Natural killer cell (primary cell): Measurements from ENCODE around the gene IFNL1. TPM values are rescaled to one million over a fixed set of nuclear protein-coding genes. Genes with fewer than 3 reads are reported as not detected.

Experiments used
- ATAC-seq, 3 donors: fragments of 150-1000 bp in 2 of 3; fragments of 200-7000 bp in 1 of 3; cut with Tn5 transposase; 1 replicate in 1 of 3; 2 replicates in 2 of 3; pipeline ENCODE4 v1.10.0; 2021; ENCODE audit warnings: mild to moderate bottlenecking in 2 of 3, moderate library complexity in 2 of 3
- DNase-seq, 2 donors: peaks; one replicate each; pipeline versions ENCODE4 v3.0.0 to v3.0.0-alpha.2; 2013 to 2021; ENCODE audit warnings: mixed read lengths in 1 of 2
- H3K27ac ChIP-seq: one replicate; pipeline ENCODE4 v1.5.1; 2013; ENCODE audit warnings: mild to moderate bottlenecking, low read length
- H3K27me3 ChIP-seq: one replicate; pipeline ENCODE4 v1.6.1; 2013; ENCODE audit warnings: low read length; ENCODE audit not compliant: control insufficient read depth, insufficient read depth
- H3K36me3 ChIP-seq: one replicate; pipeline ENCODE4 v1.6.1; 2013; ENCODE audit warnings: low read length; ENCODE audit not compliant: control insufficient read depth, insufficient read depth
- H3K4me1 ChIP-seq: one replicate; pipeline ENCODE4 v1.6.1; 2013; ENCODE audit warnings: low read length; ENCODE audit not compliant: control insufficient read depth, insufficient read depth
- H3K4me3 ChIP-seq: one replicate; pipeline ENCODE4 v1.5.1; 2013; ENCODE audit warnings: low read length
- H3K9me3 ChIP-seq: one replicate; pipeline ENCODE4 v1.6.1; 2013; ENCODE audit warnings: low read length; ENCODE audit not compliant: control insufficient read depth, insufficient read depth
- H3K27ac Mint-ChIP-seq, 2 donors: one replicate each; pipeline ENCODE4 v1.8.0; 2022; ENCODE audit warnings: mild to moderate bottlenecking in 2 of 2, mixed read lengths in 2 of 2, moderate library complexity in 1 of 2
- H3K27me3 Mint-ChIP-seq, 2 donors: one replicate each; pipeline ENCODE4 v1.8.0; 2022; ENCODE audit warnings: low read depth in 2 of 2, mixed read lengths in 2 of 2
- H3K36me3 Mint-ChIP-seq: one replicate; pipeline ENCODE4 v1.8.0; 2022; ENCODE audit warnings: mixed read lengths
- H3K4me1 Mint-ChIP-seq, 2 donors: one replicate each; pipeline ENCODE4 v1.8.0; 2022; ENCODE audit warnings: mixed read lengths in 2 of 2
- H3K4me3 Mint-ChIP-seq: one replicate; pipeline ENCODE4 v1.8.0; 2022; ENCODE audit warnings: mild to moderate bottlenecking, moderate library complexity, mixed read lengths
- H3K9me3 Mint-ChIP-seq, 2 donors: one replicate each; pipeline ENCODE4 v1.8.0; 2022; ENCODE audit warnings: mixed read lengths in 2 of 2
- WGBS: methylation state at CpG from one replicate; pipeline ENCODE4 v1.1.7; 2013; ENCODE audit warnings: missing lambda C conversion rate; ENCODE audit not compliant: insufficient coverage; 5-methylcytosine and 5-hydroxymethylcytosine counted together
- intact Hi-C: fragments of 100-400 bp; cut with micrococcal nuclease; formaldehyde crosslinking; loops from one replicate; pipeline ENCODE4 v1.14.2; 2022
- total RNA-seq, 4 donors: library from RNA; stranded (reverse); fragments of 120-200 nt in 1 of 4; gene quantifications; one replicate each; pipeline versions ENCODE4 v1.2.3 to v1.2.4, GENCODE V29; 2013 to 2022
- TF ChIP-seq, protein P1 (sequence below): fragments of 200-600 bp; IDR thresholded peaks from one replicate; pipeline ENCODE4 v1.8.0; 2022; ENCODE audit warnings: antibody characterized with exemption

The IFNL1 gene
- total RNA-seq, 3 donors from 2014 or later (not counting 1 experiment from before 2014, with no cell fraction given), result 0.33 to 1.4 TPM; not detected in 1

DNA sequence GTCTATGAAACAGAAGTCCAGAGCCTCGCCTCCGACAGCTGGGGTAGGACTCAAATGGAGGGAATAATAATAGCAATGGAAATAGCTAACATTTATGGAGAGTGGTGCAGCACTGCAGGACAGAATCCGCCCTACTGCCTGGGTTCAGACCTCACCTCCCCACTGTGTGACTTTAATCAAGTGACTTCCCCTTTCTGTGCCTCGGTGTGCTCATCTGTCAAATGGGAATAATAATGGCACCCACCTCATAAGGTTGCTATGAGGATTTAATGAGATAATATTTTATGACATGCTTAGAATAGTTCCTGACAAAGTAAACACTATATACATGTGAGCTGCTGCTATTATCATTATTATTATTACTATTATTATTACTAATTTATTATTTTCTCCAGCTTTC lies 21.3 kb downstream of the IFNL1 start:
- H3K9me3 ChIP-seq, result no peaks in the 10 kb centered on the region
- Mint-ChIP-seq H3K27me3 (no peaks in the 10 kb centered on the region), H3K27ac (no peak overlapping the region), H3K9me3 (no peaks in the 10 kb centered on the region), H3K4me1 (peaks cover 26 to 40% of the 10 kb centered on the region in 2 donors), H3K4me3 (no peak overlapping the region), H3K36me3 (peaks cover 14% of the 10 kb centered on the region)
- intact Hi-C loops, result no loop called here
- H3K27ac ChIP-seq, result no peak overlapping the region
- peaks cover 21% of the 10 kb centered on the region for H3K4me1 ChIP-seq
- ATAC-seq, result no peak
- no peak for DNase-seq
- H3K4me3 ChIP-seq, result no peak overlapping the region
- H3K36me3 ChIP-seq, result peaks cover 30% of the 10 kb centered on the region
- TF ChIP-seq, protein P1, sequence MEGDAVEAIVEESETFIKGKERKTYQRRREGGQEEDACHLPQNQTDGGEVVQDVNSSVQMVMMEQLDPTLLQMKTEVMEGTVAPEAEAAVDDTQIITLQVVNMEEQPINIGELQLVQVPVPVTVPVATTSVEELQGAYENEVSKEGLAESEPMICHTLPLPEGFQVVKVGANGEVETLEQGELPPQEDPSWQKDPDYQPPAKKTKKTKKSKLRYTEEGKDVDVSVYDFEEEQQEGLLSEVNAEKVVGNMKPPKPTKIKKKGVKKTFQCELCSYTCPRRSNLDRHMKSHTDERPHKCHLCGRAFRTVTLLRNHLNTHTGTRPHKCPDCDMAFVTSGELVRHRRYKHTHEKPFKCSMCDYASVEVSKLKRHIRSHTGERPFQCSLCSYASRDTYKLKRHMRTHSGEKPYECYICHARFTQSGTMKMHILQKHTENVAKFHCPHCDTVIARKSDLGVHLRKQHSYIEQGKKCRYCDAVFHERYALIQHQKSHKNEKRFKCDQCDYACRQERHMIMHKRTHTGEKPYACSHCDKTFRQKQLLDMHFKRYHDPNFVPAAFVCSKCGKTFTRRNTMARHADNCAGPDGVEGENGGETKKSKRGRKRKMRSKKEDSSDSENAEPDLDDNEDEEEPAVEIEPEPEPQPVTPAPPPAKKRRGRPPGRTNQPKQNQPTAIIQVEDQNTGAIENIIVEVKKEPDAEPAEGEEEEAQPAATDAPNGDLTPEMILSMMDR, result no peak
- 95% methylated on average over 4 of the region's 4 CpGs for WGBS
- no peaks in the 10 kb centered on the region for H3K27me3 ChIP-seq

DNA sequence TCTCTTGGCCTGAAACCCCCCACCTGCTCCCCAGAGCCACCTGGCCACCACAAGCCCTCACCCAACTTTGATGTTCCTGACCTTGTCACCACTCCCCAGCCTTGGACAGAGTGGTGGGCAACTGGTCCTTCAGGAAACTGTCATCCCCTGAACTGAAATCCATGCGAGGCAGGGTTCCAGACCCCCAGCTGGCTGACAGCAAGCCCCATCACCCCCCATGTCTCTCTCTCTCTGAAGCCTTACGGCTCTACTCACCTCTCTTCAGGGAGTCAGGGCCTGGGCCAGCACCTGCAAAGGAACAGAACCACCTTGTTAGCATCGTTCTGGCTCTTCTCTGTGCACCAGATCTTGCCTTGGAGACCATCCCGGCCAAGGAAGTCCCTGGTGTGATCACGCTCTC lies 21.9 kb downstream of the IFNL1 start:
- Histone ChIP-seq H3K4me1 (peaks cover 21% of the 10 kb centered on the region), H3K4me3 (no peak overlapping the region), H3K27ac (no peak overlapping the region), H3K9me3 (no peaks in the 10 kb centered on the region), H3K27me3 (no peaks in the 10 kb centered on the region), H3K36me3 (peaks cover 25% of the 10 kb centered on the region)
- peaks cover 32 to 46% of the 10 kb centered on the region in 2 donors for H3K4me1 Mint-ChIP-seq
- H3K4me3 Mint-ChIP-seq, result no peak overlapping the region
- no peak for DNase-seq
- no peaks in the 10 kb centered on the region for H3K9me3 Mint-ChIP-seq
- TF ChIP-seq, protein P1, result no peak
- no peaks in the 10 kb centered on the region for H3K27me3 Mint-ChIP-seq
- 96% methylated on average over 5 of the region's 5 CpGs for WGBS
- intact Hi-C loops, result no loop called here
- H3K27ac Mint-ChIP-seq, result peak overlapping the region in 1 of 2 donors; percentile 25
- ATAC-seq, result no peak
- H3K36me3 Mint-ChIP-seq, result peaks cover 8% of the 10 kb centered on the region

DNA sequence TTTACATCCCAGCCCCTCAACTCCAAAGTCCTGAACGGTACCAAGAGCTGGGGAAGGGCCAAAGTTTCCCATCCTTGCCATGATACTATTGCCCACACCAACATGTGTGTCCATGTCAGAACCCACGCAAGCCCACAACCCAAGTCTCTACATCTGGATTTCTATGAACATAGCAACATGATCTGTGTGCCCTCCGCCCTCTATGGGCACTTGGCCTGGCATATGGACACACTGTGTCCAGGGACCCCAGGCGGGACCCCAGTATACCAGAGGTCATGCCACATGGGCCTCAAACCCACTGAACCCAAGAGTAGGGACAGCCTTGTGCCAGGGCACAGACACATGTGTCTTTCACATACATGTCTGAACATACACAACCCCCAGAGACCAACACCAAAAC lies 22.5 kb downstream of the IFNL1 start:
- H3K4me1 ChIP-seq, result peaks cover 21% of the 10 kb centered on the region
- TF ChIP-seq, protein P1, result no peak
- H3K27me3 Mint-ChIP-seq, result no peaks in the 10 kb centered on the region
- H3K36me3 ChIP-seq, result peaks cover 19% of the 10 kb centered on the region
- peak overlapping the region; percentile 2 to 25 for H3K27ac Mint-ChIP-seq
- no peak overlapping the region for H3K27ac ChIP-seq
- peaks cover 2% of the 10 kb centered on the region for H3K36me3 Mint-ChIP-seq
- DNase-seq, result no peak
- H3K4me1 Mint-ChIP-seq, result peaks cover 35 to 49% of the 10 kb centered on the region in 2 donors
- H3K4me3 Mint-ChIP-seq, result peak overlapping the region; percentile 78
- no peak for ATAC-seq
- intact Hi-C loops, result no loop called here
- no peaks in the 10 kb centered on the region for H3K9me3 ChIP-seq
- H3K9me3 Mint-ChIP-seq, result no peaks in the 10 kb centered on the region
- H3K4me3 ChIP-seq, result no peak overlapping the region
- WGBS, result 95% methylated on average over 4 of the region's 4 CpGs
- no peaks in the 10 kb centered on the region for H3K27me3 ChIP-seq
